Hair follicle dermal papilla cell (primary cell): ENCODE data around the gene INPPL1. TPM values are rescaled to one million over a fixed set of nuclear protein-coding genes. Genes with fewer than 3 reads are reported as not detected.

Source experiments
- total RNA-seq: library from RNA; depleted of rRNA; stranded (reverse); fragments of >200 nt; gene quantifications from 2 replicates; pipeline ENCODE4 v1.2.3, GENCODE V29; 2012

The INPPL1 gene
- 108 and 141 TPM in 2 replicates for total RNA-seq

GRCh38 chr11:72224564-72225410, at the start of gene INPPL1:
Gene INPPL1, plus strand, starts transcription at chr11:72224767. Its CDS starts 218 bp downstream, at chr11:72224985.

GRCh38 chr11:72191961-72192381, 32.6 kb upstream of the INPPL1 start, which contains the start of gene FOLR1:
Gene FOLR1, plus strand, starts transcription at chr11:72192140. Its CDS starts 34 bp downstream, at chr11:72192174.

GRCh38 chr11:72216638-72217037, 7.9 kb upstream of the INPPL1 start, which contains the start of gene FOLR2:
Gene FOLR2, plus strand, starts transcription at chr11:72216794. Its CDS starts 1,791 bp downstream, at chr11:72218585.

GRCh38 chr11:72244060-72244360, 19.4 kb downstream of the INPPL1 start, which contains the start of gene PHOX2A:
Gene PHOX2A, minus strand, starts transcription at chr11:72244176. Its CDS starts 172 bp downstream, at chr11:72244004.

Other genes with a start within 250 kb of the INPPL1 start
- 2.9 and 3.9 TPM in 2 replicates for gene IL18BP, start 225.9 kb upstream of the INPPL1 start, total RNA-seq
- 247 and 272 TPM in 2 replicates for gene NUMA1, start 144.2 kb upstream of the INPPL1 start, total RNA-seq
- 6.0 and 6.3 TPM in 2 replicates for gene LRRC51, start 143.9 kb upstream of the INPPL1 start, total RNA-seq
- 113 and 119 TPM in 2 replicates for gene LAMTOR1, start 121.5 kb upstream of the INPPL1 start, total RNA-seq
- gene TOMT, start 118.8 kb upstream of the INPPL1 start, total RNA-seq = not detected in 2 replicates
- gene ANAPC15, start 112.1 kb upstream of the INPPL1 start, total RNA-seq = 11.4 and 18.0 TPM in 2 replicates
- gene FOLR3, start 89.0 kb upstream of the INPPL1 start, total RNA-seq = 0.49 TPM in 1 of 2 replicates, not detected in the other
- gene FOLR1, start 32.6 kb upstream of the INPPL1 start, total RNA-seq = 0.24 and 0.32 TPM in 2 replicates
- not detected in 2 replicates for gene FOLR2, start 8.0 kb upstream of the INPPL1 start, total RNA-seq
- not detected in 2 replicates for gene PHOX2A, start 19.4 kb downstream of the INPPL1 start, total RNA-seq
- gene CLPB, start 209.8 kb downstream of the INPPL1 start, total RNA-seq = 27.8 and 33.6 TPM in 2 replicates